ENCODE measurements around the gene CHKA.

The CHKA gene

DNA sequence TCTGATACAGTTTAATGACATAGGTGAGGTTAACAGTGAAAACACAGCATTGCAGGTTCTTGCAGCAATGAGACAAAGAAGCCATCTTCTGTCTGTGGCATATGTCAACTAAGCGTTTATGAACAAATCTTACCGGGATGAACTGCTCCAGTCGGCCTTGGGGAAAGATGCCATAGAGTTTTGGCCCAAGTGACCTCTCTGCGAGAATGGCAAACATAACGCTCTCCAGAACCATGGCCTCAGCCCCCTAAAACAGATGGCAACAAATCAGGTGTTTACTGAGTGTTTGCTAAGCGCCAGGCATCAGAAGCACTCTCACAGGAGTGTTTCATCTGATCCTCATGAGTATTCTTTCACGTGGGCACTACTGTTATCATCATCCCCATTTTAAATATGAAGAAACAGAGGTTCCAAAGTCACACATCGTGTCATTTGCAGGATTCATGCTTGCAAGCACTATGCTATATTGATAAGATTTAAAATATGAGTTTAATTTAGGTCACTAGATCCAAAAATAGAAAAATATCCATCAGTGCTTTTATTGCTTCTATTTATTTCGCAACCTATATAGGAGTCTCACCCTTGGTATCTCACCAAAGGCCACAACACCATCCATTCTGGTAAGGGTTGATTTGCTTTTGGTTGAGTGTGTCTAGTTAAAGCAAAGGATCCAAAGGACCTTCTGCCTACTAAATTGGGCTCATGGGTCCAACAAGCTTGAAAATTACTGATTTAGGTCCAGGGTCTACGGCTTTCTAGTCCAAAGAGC lies 46.4 kb downstream of the CHKA start:
- DNase-seq (ENCODE audit: low read depth in 2 of 3, low spot score in 2 of 3) = no peak

DNA sequence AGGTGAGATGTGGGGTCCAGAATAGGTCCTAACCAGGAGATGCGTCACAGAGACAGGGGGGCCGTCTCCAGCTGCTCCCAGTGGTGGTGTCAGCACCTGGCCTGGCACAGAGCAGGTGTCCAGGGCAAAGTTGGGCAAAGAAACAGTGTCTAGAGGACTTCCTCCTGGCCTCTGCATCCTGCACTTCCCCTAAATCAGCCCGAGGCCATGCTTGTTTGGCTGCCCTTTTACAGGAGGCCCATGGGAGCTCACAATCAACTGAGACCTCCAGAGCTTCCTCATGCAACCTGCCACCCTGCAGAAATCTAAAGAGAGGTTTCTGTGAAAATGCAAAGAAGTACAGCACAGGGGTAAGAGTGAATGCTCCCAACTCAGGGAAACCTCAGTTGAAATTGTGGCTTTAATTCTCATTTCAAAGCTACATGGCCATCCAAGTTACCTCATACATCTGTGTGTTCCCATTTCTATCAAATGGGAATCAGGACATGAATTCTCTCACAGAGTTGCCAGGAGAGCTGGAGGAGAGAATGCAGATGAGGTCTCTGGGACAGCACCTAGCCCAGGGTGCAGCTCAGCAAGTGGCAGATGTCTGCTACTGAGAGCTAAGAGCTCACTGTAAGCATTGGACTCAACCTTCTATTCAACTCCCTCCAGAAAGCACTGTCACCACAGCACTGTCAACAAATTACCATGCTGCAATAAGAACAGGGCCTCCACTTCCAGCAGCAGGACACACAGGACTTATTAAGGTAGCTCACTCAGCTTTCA lies 49.7 kb downstream of the CHKA start:
- no peak for DNase-seq (ENCODE audit: low read depth in 2 of 3, low spot score in 2 of 3)

DNA sequence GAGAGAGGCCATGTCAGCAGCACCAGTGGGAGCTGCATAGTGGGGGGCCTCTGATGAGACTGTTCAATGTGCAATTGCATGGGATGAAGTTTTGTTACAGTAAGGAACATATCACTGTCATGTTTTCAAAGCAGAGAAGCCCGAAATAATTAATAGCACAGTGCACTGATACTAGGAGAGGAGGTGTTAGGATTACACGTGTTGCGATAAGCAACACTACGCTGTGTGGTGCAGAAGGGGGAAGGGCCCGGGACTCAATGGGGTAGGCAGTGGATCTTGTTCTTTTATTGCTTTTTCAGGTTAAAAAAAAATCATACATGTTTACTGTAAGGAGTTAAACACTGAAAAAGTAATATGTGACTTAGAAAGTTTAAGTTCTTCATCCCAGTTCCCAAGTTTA lies 53.2 kb downstream of the CHKA start:
- no peak for DNase-seq (ENCODE audit: low read depth in 2 of 3, low spot score in 2 of 3)

DNA sequence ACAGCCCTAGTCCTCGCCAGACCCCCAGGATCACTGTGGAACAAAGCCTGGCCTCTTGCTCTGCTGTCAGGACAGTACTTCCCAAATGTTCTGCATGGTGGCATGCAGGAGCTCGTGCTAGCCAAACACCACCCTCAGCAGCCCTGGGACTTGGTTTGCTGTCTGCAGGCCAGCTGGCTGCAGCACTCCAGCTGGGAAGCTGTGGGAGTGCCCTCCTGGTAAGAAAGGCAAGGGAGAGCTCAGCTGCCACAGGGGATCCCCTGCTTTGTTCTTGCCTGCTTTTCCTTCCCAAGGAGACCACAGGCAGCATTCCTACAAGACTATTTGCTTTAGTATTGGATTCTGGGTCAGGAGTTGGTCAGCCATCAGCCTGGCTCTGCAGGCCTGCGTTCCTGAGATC lies 54.4 kb downstream of the CHKA start:
- no peak for DNase-seq (ENCODE audit: low read depth in 2 of 3, low spot score in 2 of 3)

DNA sequence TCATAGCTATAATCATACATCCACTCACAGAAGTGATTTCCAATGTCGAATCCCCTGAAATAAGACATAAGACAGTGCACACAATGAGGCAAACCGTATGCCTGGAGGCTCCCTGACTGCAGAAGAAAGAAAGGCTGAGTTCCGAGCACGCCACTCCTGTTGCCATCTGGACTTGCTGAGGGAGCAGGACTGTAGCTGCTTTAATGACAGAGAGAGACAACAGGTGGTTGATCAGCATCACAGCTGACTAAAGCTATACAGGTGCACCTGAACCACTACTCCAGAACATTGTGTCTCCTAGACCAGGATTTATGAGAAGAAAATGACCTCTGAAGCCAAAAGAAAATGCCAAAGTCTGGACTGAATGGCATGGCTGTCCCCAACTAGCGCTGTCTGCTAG lies 55.3 kb downstream of the CHKA start:
- no peak for DNase-seq (ENCODE audit: low read depth in 2 of 3, low spot score in 2 of 3)

DNA sequence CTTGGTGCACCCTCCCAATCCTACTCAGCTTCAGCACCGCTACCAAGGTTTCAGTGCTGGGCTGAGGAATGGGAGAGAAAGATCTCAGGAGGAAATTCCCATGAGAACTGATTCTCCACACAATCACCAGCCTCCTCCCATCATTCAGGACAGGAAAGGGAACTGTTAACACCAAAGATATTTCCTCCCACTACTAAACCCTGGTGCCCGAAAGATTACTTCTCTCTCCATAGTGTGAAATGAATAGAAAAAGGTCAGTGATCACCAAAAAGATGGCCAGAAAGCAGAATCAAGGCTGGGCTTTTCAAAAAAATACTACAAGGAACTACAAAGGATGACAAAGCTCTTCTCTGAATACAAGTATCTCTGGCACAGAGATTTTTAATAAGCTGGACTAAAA lies 56.3 kb downstream of the CHKA start:
- no peak for DNase-seq (ENCODE audit: low read depth in 2 of 3, low spot score in 2 of 3)

DNA sequence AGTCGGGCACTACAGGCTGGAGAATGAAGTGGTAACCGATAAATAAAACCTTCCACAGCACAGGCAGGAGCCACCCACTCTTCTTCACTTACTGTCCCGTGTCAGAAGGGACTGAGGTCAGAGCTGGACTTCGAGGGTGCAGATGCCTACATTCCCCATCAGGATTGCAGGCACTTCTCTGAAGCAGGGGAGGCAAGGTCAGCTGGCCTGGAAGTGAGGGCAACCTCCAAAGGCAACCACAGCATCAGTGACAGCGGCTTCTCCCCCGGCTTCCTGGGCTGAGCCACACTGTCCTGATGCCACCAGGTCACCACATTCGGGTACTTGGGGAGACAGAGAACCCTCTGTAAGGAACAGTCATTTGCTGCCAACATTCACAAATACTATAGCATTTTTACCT lies 59.7 kb downstream of the CHKA start:
- no peak for DNase-seq (ENCODE audit: low read depth in 2 of 3, low spot score in 2 of 3)

DNA sequence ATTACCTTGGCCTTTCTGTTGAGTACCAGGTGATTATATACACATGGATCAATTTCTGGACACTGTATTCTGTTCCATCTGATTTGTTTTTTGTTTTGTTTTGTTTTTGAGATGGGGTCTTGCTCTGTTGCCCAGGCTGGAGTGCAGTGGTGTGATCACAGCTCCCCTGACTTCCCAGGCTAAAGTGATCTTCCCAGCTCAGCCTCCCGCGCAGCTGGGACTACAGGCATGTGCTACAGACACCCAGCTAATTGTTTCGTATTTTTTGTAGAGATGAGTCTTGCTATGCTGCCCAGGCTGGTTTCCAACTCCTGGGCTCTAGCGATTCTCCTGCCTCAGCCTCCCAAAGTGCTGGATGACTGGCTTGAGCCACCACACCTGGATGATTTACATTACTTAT lies 63.4 kb downstream of the CHKA start:
- no peak for DNase-seq (ENCODE audit: low read depth in 2 of 3, low spot score in 2 of 3)

DNA sequence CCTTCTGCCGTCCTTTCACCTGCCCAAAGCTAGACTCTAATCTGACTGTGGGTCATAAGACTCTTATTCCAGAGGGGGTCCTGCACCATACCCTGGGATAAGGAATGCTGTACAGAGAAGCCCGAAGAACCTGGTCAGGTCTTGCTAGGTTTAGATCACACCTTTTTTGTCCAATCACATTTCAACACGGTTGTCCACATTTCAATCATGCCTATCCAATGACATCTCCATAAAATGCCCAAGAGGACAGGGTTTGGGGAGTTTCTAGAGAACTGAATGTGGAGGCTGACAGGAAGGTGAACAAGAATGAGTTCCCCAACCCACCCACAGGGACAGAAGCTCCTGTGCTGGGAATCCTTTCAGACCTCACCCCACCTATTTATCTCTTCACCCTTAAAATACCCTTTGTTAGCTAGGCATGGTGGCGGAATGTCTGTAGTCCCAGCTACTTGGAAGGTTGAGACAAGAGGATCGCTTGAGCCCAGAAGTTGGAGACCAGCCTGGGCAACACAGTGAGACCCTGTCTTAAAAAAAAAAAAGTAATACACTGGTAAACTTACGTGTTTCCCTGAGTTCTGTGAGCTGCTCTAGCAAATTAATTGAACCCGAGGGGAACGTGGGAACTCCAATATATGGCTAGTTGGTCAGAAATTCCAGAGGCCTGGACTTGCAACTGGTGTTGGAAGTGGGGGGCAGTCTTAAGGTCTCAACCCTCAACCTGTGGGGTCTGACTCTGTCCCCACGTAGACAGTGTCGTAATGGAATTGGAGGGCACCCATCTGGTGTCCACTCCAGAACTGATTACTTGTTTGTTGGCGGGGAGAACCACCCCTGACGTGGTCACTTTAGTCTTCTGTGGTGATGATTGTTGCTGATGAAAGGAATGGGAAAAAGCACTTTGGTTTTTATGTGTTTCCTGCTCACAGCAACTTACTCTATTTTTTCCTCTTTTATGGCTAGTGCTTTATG lies 64.6 kb downstream of the CHKA start:
- DNase-seq (ENCODE audit: low read depth in 2 of 3, low spot score in 2 of 3) = no peak

DNA sequence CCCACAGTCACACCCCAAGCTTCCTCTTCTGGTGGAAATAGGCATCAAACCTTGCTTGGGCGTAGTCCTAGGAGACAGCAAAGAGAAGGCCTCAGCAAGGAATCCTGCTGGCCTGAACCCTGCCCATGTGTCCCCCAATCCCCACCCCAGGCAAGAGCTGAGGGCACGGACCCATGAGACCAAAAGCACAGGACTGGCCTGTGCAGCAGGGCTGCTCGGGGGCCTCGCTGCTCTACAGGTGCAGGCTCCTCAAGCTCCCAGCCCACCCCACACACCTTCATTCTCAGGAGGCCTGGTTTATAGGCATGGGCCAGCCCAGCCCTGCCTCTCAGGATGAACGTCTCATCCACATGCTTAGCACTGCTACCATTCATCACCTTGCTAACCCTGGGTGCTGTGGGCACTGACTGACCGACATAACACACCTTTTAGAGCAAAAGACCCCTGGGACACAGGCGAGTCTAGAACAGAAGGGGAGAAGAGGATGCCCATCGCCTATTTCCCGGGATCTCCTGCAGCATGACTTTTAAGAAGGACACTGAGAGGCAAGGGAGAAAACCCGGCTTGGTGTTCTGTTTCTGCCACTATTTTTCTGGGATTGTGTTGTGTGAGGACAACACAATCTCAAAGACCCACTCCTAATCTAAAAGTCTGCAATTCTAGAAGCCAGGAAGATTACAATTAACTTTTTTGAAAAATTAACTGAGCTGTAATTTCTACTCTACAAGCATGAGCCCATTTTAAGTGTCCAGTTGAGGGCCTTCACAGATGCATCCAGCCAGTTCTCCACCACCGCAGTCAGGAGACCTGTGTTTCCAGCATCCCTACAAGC lies 67.0 kb downstream of the CHKA start:
- DNase-seq (ENCODE audit: low read depth in 2 of 3, low spot score in 2 of 3) = no peak

DNA sequence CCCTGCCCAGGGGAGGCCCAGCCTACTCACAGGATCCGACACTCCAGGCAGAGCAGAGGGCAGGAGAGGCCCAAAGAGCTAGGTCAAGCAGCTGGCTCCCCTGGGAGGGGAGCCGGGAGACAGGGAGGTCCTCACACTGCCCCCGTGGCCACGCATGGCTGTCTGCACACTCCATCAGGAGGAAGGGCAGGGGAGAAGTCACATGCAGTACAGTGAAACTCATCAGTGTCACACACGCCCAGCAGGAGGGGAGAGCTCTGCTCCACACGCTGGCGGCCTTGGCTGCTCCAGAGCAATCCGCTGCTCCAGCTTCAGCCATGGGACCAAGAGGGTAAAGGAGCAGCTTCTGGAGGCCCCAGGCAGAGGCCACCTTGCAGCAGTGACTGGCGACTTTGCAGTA lies 68.1 kb downstream of the CHKA start:
- DNase-seq (ENCODE audit: low read depth in 2 of 3, low spot score in 2 of 3) = no peak

DNA sequence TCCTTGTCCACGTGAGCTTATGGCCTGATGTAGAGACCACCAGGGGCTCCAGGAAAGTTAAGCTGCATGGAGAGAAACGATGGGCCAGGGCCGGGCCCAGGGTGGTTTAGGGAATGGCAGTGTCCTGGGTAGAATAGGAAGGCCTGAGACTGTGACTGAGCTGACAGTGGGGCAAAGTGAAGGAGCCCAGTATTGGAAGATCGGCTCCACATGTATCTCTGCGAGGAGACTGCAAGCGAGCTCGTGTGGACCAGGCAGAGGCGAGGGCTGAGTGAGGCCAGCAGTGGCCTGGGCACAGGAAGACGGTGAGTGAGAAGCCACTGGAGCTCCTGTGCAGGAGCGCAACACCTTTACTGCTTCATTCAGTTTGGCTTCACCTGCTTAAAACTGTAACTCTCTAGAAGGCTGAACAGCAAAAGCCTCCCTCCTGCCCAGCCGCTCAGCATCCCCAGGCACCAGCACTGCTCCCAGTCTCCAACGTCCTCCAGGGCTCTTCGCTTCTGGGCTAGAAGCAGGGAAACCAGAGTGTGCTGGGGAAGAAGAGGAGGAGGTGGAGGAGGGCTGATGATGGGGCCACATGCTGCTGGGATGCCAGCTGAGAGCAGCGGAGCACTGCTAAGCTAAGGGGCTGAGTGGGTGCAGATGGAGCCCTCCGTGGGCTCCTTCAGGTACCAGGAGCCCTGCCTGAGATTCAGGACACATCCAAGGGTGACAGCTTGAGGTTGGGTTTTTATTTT lies 68.9 kb downstream of the CHKA start:
- DNase-seq (ENCODE audit: low read depth in 2 of 3, low spot score in 2 of 3) = no peak

DNA sequence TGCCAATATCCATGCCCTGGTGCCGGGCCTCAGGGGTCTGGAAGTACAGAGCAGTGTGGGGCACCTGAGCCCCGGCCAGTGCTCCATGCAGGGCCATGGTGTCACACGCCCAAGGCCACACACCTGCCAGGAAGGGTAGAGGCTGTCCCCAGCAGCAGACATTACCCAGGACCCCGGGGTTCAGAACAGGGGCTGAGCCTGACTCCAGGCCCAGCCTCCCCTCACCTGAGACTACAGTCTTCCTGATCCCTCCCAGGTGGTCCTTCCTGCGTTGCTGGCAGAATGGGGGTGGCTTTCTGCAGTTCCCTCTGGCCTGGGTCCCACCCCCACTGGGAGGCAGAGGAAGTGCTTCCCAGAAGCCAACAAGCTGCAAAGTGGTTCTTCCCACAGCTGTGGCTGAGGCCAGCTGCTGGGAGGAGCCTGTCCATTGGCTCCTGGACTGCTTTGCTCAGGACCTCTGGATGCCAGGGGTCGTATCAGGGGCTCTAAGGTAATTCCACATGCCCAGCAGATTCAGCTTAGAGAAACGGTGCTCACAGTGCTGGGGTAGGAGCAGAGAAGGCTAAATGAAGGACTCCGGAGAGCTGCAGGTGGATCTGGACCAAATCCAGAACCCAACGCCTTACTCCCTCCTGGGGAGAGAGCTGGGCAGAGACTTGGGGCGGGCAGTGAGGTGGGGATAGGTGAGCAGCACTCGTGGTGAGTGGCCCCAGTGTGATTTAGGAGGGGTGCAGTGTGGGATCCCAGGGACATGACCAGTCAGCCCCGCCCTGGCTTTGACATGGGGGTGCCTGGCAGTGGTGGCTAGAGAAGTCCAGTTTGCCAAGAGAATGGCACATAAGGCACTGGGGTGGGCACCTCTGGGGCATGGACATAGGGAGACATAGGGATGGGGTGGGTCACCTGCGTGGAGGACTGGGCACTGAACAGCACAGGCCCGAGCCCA lies 69.7 kb downstream of the CHKA start:
- no peak for DNase-seq (ENCODE audit: low read depth in 2 of 3, low spot score in 2 of 3)

DNA sequence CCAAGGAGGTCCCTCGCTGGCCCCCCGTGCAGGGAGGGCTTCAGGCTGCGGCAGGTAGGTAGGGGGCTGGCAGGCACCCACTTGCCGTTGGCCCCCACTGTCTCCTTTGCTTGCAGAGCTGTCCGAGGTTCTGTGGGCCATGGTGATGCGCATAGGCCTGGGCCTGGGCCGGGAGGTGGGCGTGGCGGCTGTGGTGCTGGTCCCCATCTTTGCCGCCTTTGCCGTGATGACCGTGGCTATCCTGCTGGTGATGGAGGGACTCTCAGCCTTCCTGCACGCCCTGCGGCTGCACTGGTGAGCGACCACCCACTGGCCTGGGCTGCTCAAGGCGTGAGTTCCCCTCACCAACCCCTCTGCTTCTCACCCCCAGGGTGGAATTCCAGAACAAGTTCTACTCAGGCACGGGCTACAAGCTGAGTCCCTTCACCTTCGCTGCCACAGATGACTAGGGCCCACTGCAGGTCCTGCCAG lies 70.8 kb downstream of the CHKA start:
- DNase-seq (ENCODE audit: low read depth in 2 of 3, low spot score in 2 of 3) = no peak

DNA sequence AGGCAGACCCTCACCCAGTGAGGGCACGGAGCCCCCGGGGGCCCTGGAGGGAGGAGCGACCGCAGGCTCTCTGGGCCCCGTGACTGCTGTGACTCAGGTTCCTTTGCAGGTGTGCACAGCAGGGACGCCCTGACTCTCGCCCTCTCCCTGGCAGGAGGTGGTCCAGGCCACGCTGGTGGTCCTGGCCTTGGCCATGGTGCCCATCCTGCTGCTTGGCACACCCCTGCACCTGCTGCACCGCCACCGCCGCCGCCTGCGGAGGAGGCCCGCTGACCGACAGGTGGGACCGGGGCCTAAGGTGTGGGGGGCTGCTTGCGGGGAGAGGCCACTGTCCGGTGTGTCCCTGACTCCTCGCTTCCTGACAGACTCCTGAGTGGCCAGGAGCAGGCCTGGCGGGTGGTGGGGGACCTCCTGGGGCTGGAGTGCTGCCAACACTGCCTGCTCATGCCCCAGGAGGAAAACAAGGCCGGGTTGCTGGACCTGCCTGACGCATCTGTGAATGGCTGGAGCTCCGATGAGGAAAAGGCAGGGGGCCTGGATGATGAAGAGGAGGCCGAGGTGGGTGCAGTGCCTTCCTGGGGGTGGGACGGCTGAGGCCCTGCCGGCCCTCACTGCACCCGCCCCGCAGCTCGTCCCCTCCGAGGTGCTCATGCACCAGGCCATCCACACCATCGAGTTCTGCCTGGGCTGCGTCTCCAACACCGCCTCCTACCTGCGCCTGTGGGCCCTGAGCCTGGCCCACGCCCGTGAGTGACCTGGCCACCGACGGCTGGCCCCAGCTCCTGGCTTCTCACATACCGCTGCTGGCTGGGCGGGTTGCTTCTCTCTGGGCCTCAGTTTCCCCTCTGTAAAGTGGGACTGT lies 71.4 kb downstream of the CHKA start:
- no peak for DNase-seq (ENCODE audit: low read depth in 2 of 3, low spot score in 2 of 3)

DNA sequence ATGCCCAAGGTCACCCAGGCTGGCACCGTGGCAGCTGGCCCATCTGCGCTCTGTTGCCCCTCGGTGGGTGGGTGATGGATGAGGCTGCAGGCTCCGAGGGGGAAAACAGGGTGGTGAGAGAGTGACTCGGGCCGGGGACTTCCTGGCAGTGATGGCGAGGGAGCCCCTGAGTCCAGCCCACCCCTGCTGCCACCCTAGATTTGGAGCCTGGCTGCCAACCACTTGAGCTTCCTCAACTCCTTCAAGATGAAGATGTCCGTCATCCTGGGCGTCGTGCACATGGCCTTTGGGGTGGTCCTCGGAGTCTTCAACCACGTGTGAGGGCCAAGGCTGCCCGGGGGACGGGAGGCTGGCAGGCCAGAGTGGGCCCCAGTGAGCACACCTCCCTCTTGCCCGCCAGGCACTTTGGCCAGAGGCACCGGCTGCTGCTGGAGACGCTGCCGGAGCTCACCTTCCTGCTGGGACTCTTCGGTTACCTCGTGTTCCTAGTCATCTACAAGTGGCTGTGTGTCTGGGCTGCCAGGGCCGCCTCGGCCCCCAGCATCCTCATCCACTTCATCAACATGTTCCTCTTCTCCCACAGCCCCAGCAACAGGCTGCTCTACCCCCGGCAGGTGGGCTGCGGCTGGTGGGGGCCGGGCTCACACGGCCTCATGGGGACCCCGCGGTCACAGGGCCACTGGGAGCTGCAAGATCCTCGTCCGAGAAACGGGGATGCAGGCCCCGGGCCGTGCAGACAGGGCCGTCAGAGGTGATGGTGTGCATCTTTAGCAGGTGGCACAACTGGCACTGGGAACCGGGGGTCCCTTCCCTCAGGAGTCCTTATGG lies 72.3 kb downstream of the CHKA start:
- DNase-seq (ENCODE audit: low read depth in 2 of 3, low spot score in 2 of 3) = no peak

All from activated CD8-positive, alpha-beta memory T cell treated with anti-CD3 and anti-CD28 coated beads for 48 hours (primary cell).